ENCODE data around the gene PSENEN.

DNA sequence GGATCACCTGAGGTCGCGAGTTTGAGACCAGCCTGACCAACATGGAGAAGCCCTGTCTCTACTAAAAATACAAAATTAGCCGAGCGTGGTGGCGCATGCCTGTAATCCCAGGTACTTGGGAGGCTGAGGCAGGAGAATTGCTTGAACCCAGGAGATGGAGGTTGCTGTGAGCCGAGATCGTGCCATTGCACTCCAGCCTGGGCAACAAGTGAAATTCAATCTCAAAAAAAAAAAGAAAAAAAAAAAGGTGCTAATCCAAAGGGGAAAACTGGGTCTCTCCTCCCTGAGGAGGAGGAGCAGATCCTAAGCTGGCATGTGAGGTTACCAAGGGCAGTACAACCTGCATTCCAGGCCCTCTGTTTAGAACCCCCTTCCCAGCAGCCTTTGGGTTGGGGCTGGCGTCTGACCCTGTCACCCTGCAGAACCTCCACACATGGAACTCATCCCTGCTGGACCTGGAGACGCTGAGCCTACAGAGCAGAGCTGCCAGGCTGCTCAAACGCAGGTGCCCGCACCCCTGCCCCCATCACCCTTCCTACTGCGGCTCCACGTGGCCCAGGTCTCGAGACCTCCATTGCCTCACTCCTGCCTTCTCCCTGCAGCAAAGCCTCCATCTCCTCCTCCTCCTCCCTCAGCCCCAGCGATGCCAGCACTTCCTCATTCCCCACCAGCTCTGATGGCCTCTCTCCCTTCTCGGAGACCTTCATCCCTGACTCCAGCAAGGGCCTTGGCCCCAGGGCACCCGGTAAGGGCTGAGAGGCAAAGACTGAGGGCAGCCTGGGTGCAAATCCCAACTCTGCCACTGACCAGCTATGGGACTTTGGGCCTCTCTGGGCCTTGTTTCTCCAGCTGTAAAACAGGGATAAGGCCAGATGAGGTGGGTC, 19.2 kb downstream of the PSENEN start:
- TF ChIP-seq ZBTB7A (tag by site-specific recombination; IDR thresholded peaks at IDR 0.05; ENCODE audit: low read depth) (no peak), GLI2 (tag by site-specific recombination; IDR thresholded peaks at IDR 0.05; ENCODE audit: borderline replicate concordance, low read depth) (no peak)
